Right lobe of liver (tissue), 6 donors: ENCODE results near the gene CNEP1R1. TPM values are rescaled to one million over a fixed set of nuclear protein-coding genes. Genes with fewer than 3 reads are reported as not detected.
A peak's percentile ranks its signal among the peaks of the same experiment; 100 is the strongest.

ENCODE experiments used
- ATAC-seq, 4 donors: fragments of 200-7000 bp; cut with Tn5 transposase; one replicate each; pipeline ENCODE4 v1.9.1; 2020; ENCODE audit warnings: mild to moderate bottlenecking in 4 of 4, moderate library complexity in 4 of 4
- DNase-seq, 3 donors: peaks; one replicate each; pipeline ENCODE4 v3.0.0-alpha.2; 2020
- H3K27ac ChIP-seq, 3 donors: fragments of 200-600 bp; one replicate each; pipeline ENCODE4 v1.8.0; 2022
- H3K27me3 ChIP-seq, 2 donors: fragments of 200-600 bp; one replicate each; pipeline ENCODE4 v1.8.0; 2022
- H3K36me3 ChIP-seq, 4 donors: fragments of 200-600 bp; sonication (generic) in 1 of 4; one replicate each; pipeline versions ENCODE4 v1.5.1 to v1.8.0; 2017 to 2022; ENCODE audit warnings: control low read depth in 1 of 4
- H3K4me1 ChIP-seq, 4 donors: fragments of 200-600 bp; sonication (generic) in 1 of 4; one replicate each; pipeline versions ENCODE4 v1.5.1 to v1.8.0; 2017 to 2022; ENCODE audit warnings: control low read depth in 1 of 4
- H3K4me3 ChIP-seq, 3 donors: fragments of 200-600 bp; one replicate each; pipeline ENCODE4 v1.8.0; 2022
- H3K9me3 ChIP-seq, 4 donors: fragments of 200-600 bp; sonication (generic) in 1 of 4; one replicate each; pipeline versions ENCODE4 v1.5.1 to v1.8.0; 2017 to 2022; ENCODE audit warnings: control low read depth in 1 of 4
- CTCF ChIP-seq, 4 donors: fragments of 200-600 bp in 3 of 4; fragments of 450-650 bp in 1 of 4; IDR thresholded peaks; one replicate each; pipeline versions ENCODE4 v1.5.1 to v1.8.0; 2016 to 2022; ENCODE audit warnings: antibody characterized with exemption in 4 of 4, mild to moderate bottlenecking in 2 of 4
- POLR2A ChIP-seq: fragments of 450-650 bp; IDR thresholded peaks from one replicate; pipeline ENCODE4 v1.6.1; 2017; ENCODE audit warnings: antibody characterized with exemption, mild to moderate bottlenecking
- WGBS: methylation state at CpG from one replicate; pipeline ENCODE4 v1.1.6; 2018; ENCODE audit warnings: low coverage, low lambda C conversion rate; ENCODE audit not compliant: insufficient coverage; ENCODE audit errors: missing lambda C conversion rate; 5-methylcytosine and 5-hydroxymethylcytosine counted together
- intact Hi-C, 2 donors: fragments of 100-400 bp; cut with DNase I; formaldehyde crosslinking; loops; one replicate each; pipeline versions ENCODE4 v1.11.2 to v1.14.1; 2022
- total RNA-seq, 6 experiments: library from RNA; depleted of rRNA in 2 of 6; stranded (reverse); fragments of >200 nt in 2 of 6; fragmentation: NEBNext Ultra II Directional in 3 of 6; extraction: Animal tissue kit (Norgen Biotek cat#: 25700) in 3 of 6; gene quantifications; one replicate each; pipeline versions ENCODE4 v1.1.0 to v1.2.4, GENCODE V29; 2016 to 2023
- donor health status: DM: no; HTN: yes; CAD: no.
- donor health status: DM: no; HTN: no; CAD: no.
- donor health status: DM: no; HTN: no; CAD: no.
- donor health status: DM: no; HTN: yes; CAD: no.
- donor health status: DM: no; HTN: yes; CAD: no.

The CNEP1R1 gene
- total RNA-seq, 6 experiments from 2014 or later: 6.0 to 9.6 (median 7.5) TPM

GRCh38 chr16:50061326-50061725 lies 36.3 kb downstream of the CNEP1R1 start:
- Histone ChIP-seq H3K9me3 (no peaks in the 10 kb centered on the region), H3K4me1 (no peaks in the 10 kb centered on the region), H3K27me3 (no peaks in the 10 kb centered on the region), H3K4me3 (no peak overlapping the region), H3K27ac (no peak overlapping the region), H3K36me3 (no peaks in the 10 kb centered on the region)
- ATAC-seq: no peak
- 80% methylated on average over 1 of the region's 1 CpG for WGBS
- intact Hi-C loops: no loop called here
- no peak for TF ChIP-seq POLR2A
- TF ChIP-seq CTCF (IDR thresholded peaks at IDR 0.05): no peak
- no peak for DNase-seq

GRCh38 chr16:50065241-50065623 lies 40.2 kb downstream of the CNEP1R1 start:
- peaks cover 0 to 7% (median 0%) of the 10 kb centered on the region in 4 donors for H3K4me1 ChIP-seq
- peak overlapping the region in 1 of 3 donors; percentile 96 for H3K4me3 ChIP-seq
- no peaks in the 10 kb centered on the region for H3K9me3 ChIP-seq
- intact Hi-C loops: no loop called here
- TF ChIP-seq POLR2A: no peak
- no peak for TF ChIP-seq CTCF (IDR thresholded peaks at IDR 0.05)
- ATAC-seq: no peak
- no peak for DNase-seq
- no peaks in the 10 kb centered on the region for H3K27me3 ChIP-seq
- peak overlapping the region in 1 of 3 donors; percentile 91 for H3K27ac ChIP-seq
- 73% methylated on average over 7 of the region's 8 CpGs for WGBS
- peaks cover 0 to 10% (median 4%) of the 10 kb centered on the region in 4 donors for H3K36me3 ChIP-seq

GRCh38 chr16:50065624-50066481 lies 40.8 kb downstream of the CNEP1R1 start, which contains the start of gene HEATR3:
Gene HEATR3, plus strand, starts transcription at chr16:50065970. Its CDS starts 162 bp downstream, at chr16:50066132.
- Histone ChIP-seq H3K36me3 (peaks cover 0 to 10% (median 4%) of the 10 kb centered on the region in 4 donors), H3K27me3 (no peaks in the 10 kb centered on the region), H3K9me3 (no peaks in the 10 kb centered on the region), H3K4me1 (peaks cover 0 to 7% (median 0%) of the 10 kb centered on the region in 4 donors), H3K4me3 (peak within 1 kb of the TSS; percentile 96 to 100 (median 100)), H3K27ac (peak within 1 kb of the TSS; percentile 91 to 98 (median 92))
- intact Hi-C loops: no loop called here
- ATAC-seq (peak; percentile 93 to 95 (median 94)), DNase-seq (peak; percentile 94 to 96 (median 96))
- WGBS: 12% methylated on average over 13 of the region's 91 CpGs
- TF ChIP-seq CTCF (IDR thresholded peaks at IDR 0.05): no peak
- TF ChIP-seq POLR2A: peak; percentile 66

GRCh38 chr16:50066482-50067289 lies 41.7 kb downstream of the CNEP1R1 start:
- 67% methylated on average over 10 of the region's 34 CpGs for WGBS
- intact Hi-C loops: no loop called here

More at GRCh38 chr16:50066482-50067289, 41.7 kb downstream of the CNEP1R1 start:
- DNase-seq: no peak
- no peak for TF ChIP-seq POLR2A
- TF ChIP-seq CTCF (IDR thresholded peaks at IDR 0.05): no peak
- ATAC-seq: no peak
- Histone ChIP-seq H3K4me3 (peak overlapping the region; percentile 96 to 100 (median 100)), H3K27me3 (no peaks in the 10 kb centered on the region), H3K4me1 (peaks cover 0 to 7% (median 0%) of the 10 kb centered on the region in 4 donors), H3K9me3 (no peaks in the 10 kb centered on the region), H3K27ac (peak overlapping the region; percentile 91 to 98 (median 92)), H3K36me3 (peaks cover 0 to 10% (median 4%) of the 10 kb centered on the region in 4 donors)
